Keratinocyte (primary cell): ENCODE data around the gene RTKN. TPM values are rescaled to one million over a fixed set of nuclear protein-coding genes. Genes with fewer than 3 reads are reported as not detected.
"Not testable (repeated sequence)": the region's sequence is repeated elsewhere in the genome, so short reads cannot be mapped to it uniquely, and the experiment has no call there.

Experiments used
- DNase-seq: peaks from one replicate; pipeline ENCODE4 v3.0.0-alpha.2; 2011; ENCODE audit warnings: low read depth, missing footprints, low spot score
- FAIRE-seq: peaks from 2 replicates; lab custom pipeline; 2011; peaks lifted over from hg19 to GRCh38; lab: Jason Lieb, UNC
- H2AFZ ChIP-seq: 2 replicates; pipeline ENCODE4 v1.6.0; 2012; ENCODE audit warnings: low read length, control low read depth, inconsistent platforms; ENCODE audit not compliant: control insufficient read depth
- H3K27ac ChIP-seq: 2 replicates; pipeline ENCODE4 v1.5.1; 2011; ENCODE audit warnings: low read length; ENCODE audit not compliant: control insufficient read depth, insufficient read depth
- H3K27me3 ChIP-seq: 3 replicates; pipeline ENCODE4 v1.6.0; 2011; ENCODE audit warnings: low read length; ENCODE audit not compliant: control insufficient read depth, insufficient read depth; ENCODE audit errors: extremely low read depth
- H3K36me3 ChIP-seq, 2 experiments: 2 replicates in 1 of 2; 3 replicates in 1 of 2; pipeline ENCODE4 v1.5.1; 2011; ENCODE audit warnings: low read length in 2 of 2, mild to moderate bottlenecking in 1 of 2; ENCODE audit not compliant: control insufficient read depth in 2 of 2, insufficient read depth in 2 of 2; ENCODE audit errors: extremely low read depth in 1 of 2
- H3K4me1 ChIP-seq: 3 replicates; pipeline ENCODE4 v1.5.1; 2011; ENCODE audit warnings: low read length; ENCODE audit not compliant: control insufficient read depth, insufficient read depth; ENCODE audit errors: extremely low read depth
- H3K4me2 ChIP-seq: 3 replicates; pipeline ENCODE4 v1.6.0; 2011; ENCODE audit warnings: low read depth, low read length; ENCODE audit not compliant: control insufficient read depth, insufficient read depth; ENCODE audit errors: extremely low read depth
- H3K4me3 ChIP-seq, 3 experiments: fragments of 200-600 bp in 1 of 3; sonication (generic) in 1 of 3; 2 replicates in 2 of 3; 3 replicates in 1 of 3; pipeline ENCODE4 v1.5.1; 2011 to 2016; ENCODE audit warnings: low read length in 3 of 3, mild to moderate bottlenecking in 3 of 3, control low read depth in 2 of 3, inconsistent platforms in 1 of 3, low read depth in 1 of 3, mixed read lengths in 1 of 3, mixed run types in 1 of 3, moderate library complexity in 1 of 3; ENCODE audit not compliant: control insufficient read depth in 2 of 3, insufficient read depth in 2 of 3; ENCODE audit errors: extremely low read depth in 1 of 3
- H3K79me2 ChIP-seq: 2 replicates; pipeline ENCODE4 v1.6.0; 2012; ENCODE audit warnings: low read length; ENCODE audit not compliant: control insufficient read depth, insufficient read depth
- H3K9ac ChIP-seq: 3 replicates; pipeline ENCODE4 v1.6.0; 2011; ENCODE audit warnings: low read length; ENCODE audit not compliant: control insufficient read depth, insufficient read depth; ENCODE audit errors: extremely low read depth
- H3K9me1 ChIP-seq: 3 replicates; pipeline ENCODE4 v1.6.0; 2011; ENCODE audit warnings: low read length; ENCODE audit not compliant: control insufficient read depth, insufficient read depth; ENCODE audit errors: extremely low read depth
- H3K9me3 ChIP-seq: 2 replicates; pipeline ENCODE4 v1.5.1; 2012; ENCODE audit warnings: low read depth, low read length; ENCODE audit not compliant: control insufficient read depth
- H4K20me1 ChIP-seq: 3 replicates; pipeline ENCODE4 v1.6.0; 2011; ENCODE audit warnings: low read length; ENCODE audit not compliant: control insufficient read depth, insufficient read depth; ENCODE audit errors: extremely low read depth
- EZH2 ChIP-seq: IDR thresholded peaks from one replicate; pipeline ENCODE4 v1.6.1; 2012; ENCODE audit warnings: inconsistent platforms, mild to moderate bottlenecking, low read length, moderate library complexity
- dilution Hi-C: fragments of 300-500 bp; cut with MboI; formaldehyde crosslinking; loops from one replicate; pipeline ENCODE4 v1.7.0; 2020; ENCODE audit warnings: low sequenced_read_pairs; ENCODE audit not compliant: extremely low pct_ligation_motif_present
- polyA plus RNA-seq, 5 experiments: library from polyadenylated mRNA; depleted of rRNA in 3 of 5; stranded (reverse) in 3 of 5; stranded (forward) in 1 of 5; unstranded in 1 of 5; fragments of >200 nt; gene quantifications; 1 replicate in 1 of 5; 2 replicates in 3 of 5; 3 replicates in 1 of 5; pipeline versions ENCODE4 v1.2.1 to v1.2.3, GENCODE V29; 2011 to 2012; ENCODE audit warnings: missing spikeins in 2 of 5, low read depth in 1 of 5, low replicate concordance in 1 of 5
- TF ChIP-seq, protein P1 (sequence below), 3 experiments: IDR thresholded peaks in 1 of 3; conservative IDR thresholded peaks in 1 of 3; optimal IDR thresholded peaks in 1 of 3; 2 replicates in 2 of 3; 3 replicates in 1 of 3; pipeline versions ENCODE3 to v1.5.1; 2011; ENCODE audit warnings: low read length in 3 of 3, mild to moderate bottlenecking in 3 of 3, moderate library complexity in 2 of 3, control low read depth in 1 of 3, inconsistent platforms in 1 of 3; ENCODE audit not compliant: insufficient read depth in 2 of 3; ENCODE audit errors: extremely low read depth in 1 of 3

RTKN gene
- polyA plus RNA-seq, 1 donor (not counting 4 experiments of a cell fraction or from before 2014, with no cell fraction given): 110 TPM

DNA sequence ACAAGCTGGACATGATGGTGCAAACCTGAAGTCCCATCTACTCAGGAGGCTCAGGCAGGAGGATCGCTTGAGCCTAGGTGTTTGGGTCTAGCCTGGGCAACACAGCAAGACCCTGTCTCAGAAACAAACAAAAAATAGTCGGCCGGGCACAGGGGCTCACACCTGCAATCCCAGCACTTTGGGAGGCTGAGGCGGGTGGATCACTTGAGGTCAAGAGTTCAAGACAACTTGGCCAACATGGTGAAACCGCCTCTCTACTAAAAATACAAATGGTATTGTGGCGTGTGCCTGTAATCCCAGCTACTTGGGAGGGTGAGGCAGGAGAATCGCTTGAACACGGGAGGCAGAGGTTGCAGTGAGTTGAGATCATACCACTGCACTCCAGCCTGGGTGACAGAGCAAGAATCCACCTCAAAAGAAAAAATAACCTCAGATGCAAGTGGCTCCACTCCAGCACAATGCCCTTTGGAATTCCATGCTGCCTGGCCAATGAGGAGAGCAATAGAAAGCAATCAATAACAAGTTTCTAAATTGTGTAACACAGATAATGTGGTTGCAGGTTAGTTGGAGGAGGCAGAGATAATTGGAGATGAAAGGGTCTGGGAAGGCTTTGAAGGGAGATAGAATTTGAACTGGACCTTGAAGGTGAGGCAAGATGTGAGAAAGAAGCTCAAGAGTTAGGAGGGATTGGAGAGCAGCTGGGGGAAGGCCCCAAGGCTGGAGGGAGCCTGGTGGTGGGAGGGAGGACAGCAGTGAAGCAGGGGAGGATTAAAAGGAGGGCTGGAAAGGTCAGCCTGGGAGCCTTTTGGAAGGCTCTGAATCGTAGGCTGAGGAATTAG lies 47.1 kb upstream of the RTKN start:
- H3K9me1 ChIP-seq: no peaks in the 10 kb centered on the region
- no peak overlapping the region for H3K27ac ChIP-seq
- H3K27me3 ChIP-seq: no peaks in the 10 kb centered on the region
- peaks cover 10% of the 10 kb centered on the region for H3K4me1 ChIP-seq
- H3K9ac ChIP-seq: no peak overlapping the region
- H3K36me3 ChIP-seq: peaks cover 29 to 45% of the 10 kb centered on the region in 2 experiments
- dilution Hi-C loops: no loop called here
- H3K4me2 ChIP-seq: peak overlapping the region; percentile 45
- FAIRE-seq: no peak
- H4K20me1 ChIP-seq: no peaks in the 10 kb centered on the region
- no peak for TF ChIP-seq EZH2
- TF ChIP-seq, protein P1, sequence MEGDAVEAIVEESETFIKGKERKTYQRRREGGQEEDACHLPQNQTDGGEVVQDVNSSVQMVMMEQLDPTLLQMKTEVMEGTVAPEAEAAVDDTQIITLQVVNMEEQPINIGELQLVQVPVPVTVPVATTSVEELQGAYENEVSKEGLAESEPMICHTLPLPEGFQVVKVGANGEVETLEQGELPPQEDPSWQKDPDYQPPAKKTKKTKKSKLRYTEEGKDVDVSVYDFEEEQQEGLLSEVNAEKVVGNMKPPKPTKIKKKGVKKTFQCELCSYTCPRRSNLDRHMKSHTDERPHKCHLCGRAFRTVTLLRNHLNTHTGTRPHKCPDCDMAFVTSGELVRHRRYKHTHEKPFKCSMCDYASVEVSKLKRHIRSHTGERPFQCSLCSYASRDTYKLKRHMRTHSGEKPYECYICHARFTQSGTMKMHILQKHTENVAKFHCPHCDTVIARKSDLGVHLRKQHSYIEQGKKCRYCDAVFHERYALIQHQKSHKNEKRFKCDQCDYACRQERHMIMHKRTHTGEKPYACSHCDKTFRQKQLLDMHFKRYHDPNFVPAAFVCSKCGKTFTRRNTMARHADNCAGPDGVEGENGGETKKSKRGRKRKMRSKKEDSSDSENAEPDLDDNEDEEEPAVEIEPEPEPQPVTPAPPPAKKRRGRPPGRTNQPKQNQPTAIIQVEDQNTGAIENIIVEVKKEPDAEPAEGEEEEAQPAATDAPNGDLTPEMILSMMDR (optimal IDR thresholded peaks at IDR 0.05 in 1 of 3, IDR thresholded peaks at IDR 0.05 in 1 of 3, conservative IDR thresholded peaks at IDR 0.05 in 1 of 3; ENCODE audit: extremely low read depth in 1 of 3, insufficient read depth in 2 of 3, low read length in 3 of 3): no peak
- no peak overlapping the region for H2AFZ ChIP-seq
- no peaks in the 10 kb centered on the region for H3K9me3 ChIP-seq
- DNase-seq: no peak
- H3K4me3 ChIP-seq: no peak overlapping the region
- H3K79me2 ChIP-seq: peaks cover 14% of the 10 kb centered on the region

DNA sequence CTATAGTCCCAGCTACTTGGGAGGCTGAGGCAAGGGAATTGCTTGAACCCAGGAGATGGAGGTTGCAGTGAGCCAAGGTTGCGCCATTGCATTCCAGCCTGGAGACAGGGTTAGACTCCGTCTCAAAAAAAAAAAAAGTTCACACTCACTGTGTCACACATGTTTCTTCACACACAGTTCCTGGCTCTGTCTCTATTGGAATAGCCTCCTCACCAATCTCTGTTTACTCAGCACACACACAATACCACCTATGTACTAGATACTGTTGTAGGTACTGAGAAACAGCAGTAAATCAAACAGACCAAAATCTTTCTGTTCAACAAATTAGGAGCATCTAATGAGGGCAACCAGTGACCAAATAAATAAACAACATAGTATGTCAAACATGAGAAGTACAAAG lies 44.4 kb upstream of the RTKN start:
- Histone ChIP-seq H3K27me3 (no peaks in the 10 kb centered on the region), H2AFZ (no peak overlapping the region), H4K20me1 (no peaks in the 10 kb centered on the region), H3K4me1 (peaks cover 24% of the 10 kb centered on the region), H3K4me2 (no peak overlapping the region), H3K36me3 (peaks cover 11 to 20% of the 10 kb centered on the region in 2 experiments), H3K9ac (no peak overlapping the region), H3K4me3 (no peak overlapping the region), H3K27ac (no peak overlapping the region), H3K9me1 (no peaks in the 10 kb centered on the region), H3K79me2 (peaks cover 33% of the 10 kb centered on the region), H3K9me3 (no peaks in the 10 kb centered on the region)
- TF ChIP-seq EZH2: no peak
- TF ChIP-seq, protein P1 (optimal IDR thresholded peaks at IDR 0.05 in 1 of 3, IDR thresholded peaks at IDR 0.05 in 1 of 3, conservative IDR thresholded peaks at IDR 0.05 in 1 of 3; ENCODE audit: extremely low read depth in 1 of 3, insufficient read depth in 2 of 3, low read length in 3 of 3): no peak
- DNase-seq: no peak
- FAIRE-seq: no peak
- dilution Hi-C loops: no loop called here

DNA sequence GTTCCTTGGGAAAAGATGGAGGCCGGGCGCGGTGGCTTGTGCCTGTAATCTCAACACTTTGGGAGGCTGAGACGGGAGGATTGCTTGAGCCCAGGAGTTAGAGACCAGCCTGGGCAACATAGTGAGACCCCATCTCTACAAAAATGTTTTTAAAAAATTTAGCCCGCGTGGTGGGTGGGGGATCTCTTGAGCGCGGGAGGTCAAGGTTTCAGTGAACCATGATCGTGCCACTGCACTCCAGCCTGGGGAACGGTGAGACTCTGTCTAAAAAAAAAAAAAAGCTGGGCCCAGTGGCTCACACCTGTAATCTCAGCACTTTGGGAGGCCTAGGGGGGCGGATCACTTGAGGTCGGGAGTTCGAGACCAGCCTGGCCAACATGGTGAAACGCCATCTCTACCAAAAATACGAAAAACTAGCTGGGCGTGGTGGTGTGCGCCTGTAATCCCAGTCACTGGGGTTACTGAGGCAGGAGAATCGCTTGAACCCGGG lies 42.0 kb upstream of the RTKN start:
- DNase-seq, H3K36me3 ChIP-seq, dilution Hi-C loops, H3K9me1 ChIP-seq, H3K27me3 ChIP-seq, FAIRE-seq, H3K9me3 ChIP-seq, H4K20me1 ChIP-seq: not testable (repeated sequence)
- peak overlapping the region; percentile 84 for H3K4me2 ChIP-seq
- H3K9ac ChIP-seq: peak overlapping the region; percentile 84
- H2AFZ ChIP-seq: peak overlapping the region; percentile 97
- peaks cover 35% of the 10 kb centered on the region for H3K79me2 ChIP-seq
- peak overlapping the region; percentile 82 for H3K27ac ChIP-seq
- H3K4me1 ChIP-seq: peaks cover 24% of the 10 kb centered on the region
- peak overlapping the region; percentile 92 to 97 (median 95) for H3K4me3 ChIP-seq
